Measurements from ENCODE around the gene NAE1. TPM values are rescaled to one million over a fixed set of nuclear protein-coding genes. Genes with fewer than 3 reads are reported as not detected.
A peak's percentile ranks its signal among the peaks of the same experiment; 100 is the strongest.

The NAE1 gene
- total RNA-seq, 1 experiment from 2014 or later: 129 TPM

DNA sequence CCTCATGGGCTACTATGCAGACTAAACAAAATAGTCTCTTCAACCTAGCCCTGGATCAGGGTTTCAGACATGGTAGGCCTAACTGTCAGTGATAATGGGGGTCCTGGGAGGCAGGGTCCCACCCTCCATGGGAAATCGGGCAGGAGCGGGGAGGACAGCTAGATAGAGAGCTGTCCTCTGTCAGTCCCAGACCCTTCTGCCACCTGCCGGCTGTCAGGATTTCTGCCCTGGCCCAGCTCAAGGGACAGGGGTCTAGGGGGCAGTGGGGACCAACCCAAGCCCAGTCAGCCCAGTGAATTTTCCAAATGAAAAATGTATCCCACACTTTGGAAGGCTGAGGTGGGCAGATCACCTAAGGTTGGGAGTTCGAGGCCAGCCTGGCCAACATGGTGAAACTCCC lies 18.8 kb upstream of the NAE1 start:
- no peaks in the 10 kb centered on the region for H3K9me3 Mint-ChIP-seq
- H3K4me1 Mint-ChIP-seq: peaks cover 13% of the 10 kb centered on the region
- DNase-seq (ENCODE audit: low spot score): peak; percentile 32
- no peaks in the 10 kb centered on the region for H3K36me3 Mint-ChIP-seq
- POLR2A ChIA-PET: no interaction called here
- ATAC-seq: peak; percentile 68
- no peak for TF ChIP-seq PRRX2 (CRISPR knock-in tag; IDR thresholded peaks at IDR 0.05)
- TF ChIP-seq, protein P1, sequence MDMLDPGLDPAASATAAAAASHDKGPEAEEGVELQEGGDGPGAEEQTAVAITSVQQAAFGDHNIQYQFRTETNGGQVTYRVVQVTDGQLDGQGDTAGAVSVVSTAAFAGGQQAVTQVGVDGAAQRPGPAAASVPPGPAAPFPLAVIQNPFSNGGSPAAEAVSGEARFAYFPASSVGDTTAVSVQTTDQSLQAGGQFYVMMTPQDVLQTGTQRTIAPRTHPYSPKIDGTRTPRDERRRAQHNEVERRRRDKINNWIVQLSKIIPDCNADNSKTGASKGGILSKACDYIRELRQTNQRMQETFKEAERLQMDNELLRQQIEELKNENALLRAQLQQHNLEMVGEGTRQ (CRISPR knock-in tag; IDR thresholded peaks at IDR 0.05): no peak
- TF ChIP-seq, protein P2, sequence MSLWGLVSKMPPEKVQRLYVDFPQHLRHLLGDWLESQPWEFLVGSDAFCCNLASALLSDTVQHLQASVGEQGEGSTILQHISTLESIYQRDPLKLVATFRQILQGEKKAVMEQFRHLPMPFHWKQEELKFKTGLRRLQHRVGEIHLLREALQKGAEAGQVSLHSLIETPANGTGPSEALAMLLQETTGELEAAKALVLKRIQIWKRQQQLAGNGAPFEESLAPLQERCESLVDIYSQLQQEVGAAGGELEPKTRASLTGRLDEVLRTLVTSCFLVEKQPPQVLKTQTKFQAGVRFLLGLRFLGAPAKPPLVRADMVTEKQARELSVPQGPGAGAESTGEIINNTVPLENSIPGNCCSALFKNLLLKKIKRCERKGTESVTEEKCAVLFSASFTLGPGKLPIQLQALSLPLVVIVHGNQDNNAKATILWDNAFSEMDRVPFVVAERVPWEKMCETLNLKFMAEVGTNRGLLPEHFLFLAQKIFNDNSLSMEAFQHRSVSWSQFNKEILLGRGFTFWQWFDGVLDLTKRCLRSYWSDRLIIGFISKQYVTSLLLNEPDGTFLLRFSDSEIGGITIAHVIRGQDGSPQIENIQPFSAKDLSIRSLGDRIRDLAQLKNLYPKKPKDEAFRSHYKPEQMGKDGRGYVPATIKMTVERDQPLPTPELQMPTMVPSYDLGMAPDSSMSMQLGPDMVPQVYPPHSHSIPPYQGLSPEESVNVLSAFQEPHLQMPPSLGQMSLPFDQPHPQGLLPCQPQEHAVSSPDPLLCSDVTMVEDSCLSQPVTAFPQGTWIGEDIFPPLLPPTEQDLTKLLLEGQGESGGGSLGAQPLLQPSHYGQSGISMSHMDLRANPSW (CRISPR knock-in tag; conservative IDR thresholded peaks at IDR 0.05; ENCODE audit: low read depth): no peak
- TF ChIP-seq, protein P3, sequence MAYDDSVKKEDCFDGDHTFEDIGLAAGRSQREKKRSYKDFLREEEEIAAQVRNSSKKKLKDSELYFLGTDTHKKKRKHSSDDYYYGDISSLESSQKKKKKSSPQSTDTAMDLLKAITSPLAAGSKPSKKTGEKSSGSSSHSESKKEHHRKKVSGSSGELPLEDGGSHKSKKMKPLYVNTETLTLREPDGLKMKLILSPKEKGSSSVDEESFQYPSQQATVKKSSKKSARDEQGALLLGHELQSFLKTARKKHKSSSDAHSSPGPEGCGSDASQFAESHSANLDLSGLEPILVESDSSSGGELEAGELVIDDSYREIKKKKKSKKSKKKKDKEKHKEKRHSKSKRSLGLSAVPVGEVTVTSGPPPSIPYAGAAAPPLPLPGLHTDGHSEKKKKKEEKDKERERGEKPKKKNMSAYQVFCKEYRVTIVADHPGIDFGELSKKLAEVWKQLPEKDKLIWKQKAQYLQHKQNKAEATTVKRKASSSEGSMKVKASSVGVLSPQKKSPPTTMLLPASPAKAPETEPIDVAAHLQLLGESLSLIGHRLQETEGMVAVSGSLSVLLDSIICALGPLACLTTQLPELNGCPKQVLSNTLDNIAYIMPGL (CRISPR knock-in tag; IDR thresholded peaks at IDR 0.05): no peak
- TF ChIP-seq, protein P4, sequence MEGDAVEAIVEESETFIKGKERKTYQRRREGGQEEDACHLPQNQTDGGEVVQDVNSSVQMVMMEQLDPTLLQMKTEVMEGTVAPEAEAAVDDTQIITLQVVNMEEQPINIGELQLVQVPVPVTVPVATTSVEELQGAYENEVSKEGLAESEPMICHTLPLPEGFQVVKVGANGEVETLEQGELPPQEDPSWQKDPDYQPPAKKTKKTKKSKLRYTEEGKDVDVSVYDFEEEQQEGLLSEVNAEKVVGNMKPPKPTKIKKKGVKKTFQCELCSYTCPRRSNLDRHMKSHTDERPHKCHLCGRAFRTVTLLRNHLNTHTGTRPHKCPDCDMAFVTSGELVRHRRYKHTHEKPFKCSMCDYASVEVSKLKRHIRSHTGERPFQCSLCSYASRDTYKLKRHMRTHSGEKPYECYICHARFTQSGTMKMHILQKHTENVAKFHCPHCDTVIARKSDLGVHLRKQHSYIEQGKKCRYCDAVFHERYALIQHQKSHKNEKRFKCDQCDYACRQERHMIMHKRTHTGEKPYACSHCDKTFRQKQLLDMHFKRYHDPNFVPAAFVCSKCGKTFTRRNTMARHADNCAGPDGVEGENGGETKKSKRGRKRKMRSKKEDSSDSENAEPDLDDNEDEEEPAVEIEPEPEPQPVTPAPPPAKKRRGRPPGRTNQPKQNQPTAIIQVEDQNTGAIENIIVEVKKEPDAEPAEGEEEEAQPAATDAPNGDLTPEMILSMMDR (IDR thresholded peaks at IDR 0.05): no peak
- no peak for TF ChIP-seq ZNF219 (CRISPR knock-in tag; IDR thresholded peaks at IDR 0.05; ENCODE audit: borderline replicate concordance)
- no peak for TF ChIP-seq JAZF1 (CRISPR knock-in tag; IDR thresholded peaks at IDR 0.05)
- TF ChIP-seq GTF2I (CRISPR knock-in tag; conservative IDR thresholded peaks at IDR 0.05): no peak
- TF ChIP-seq E2F4 (CRISPR knock-in tag; IDR thresholded peaks at IDR 0.05; ENCODE audit: borderline replicate concordance, low read depth): no peak
- TF ChIP-seq MXD4 (CRISPR knock-in tag; IDR thresholded peaks at IDR 0.05; ENCODE audit: borderline replicate concordance): no peak
- no peak for TF ChIP-seq JUN (CRISPR knock-in tag; IDR thresholded peaks at IDR 0.05)
- no peak for TF ChIP-seq RELA (CRISPR knock-in tag; IDR thresholded peaks at IDR 0.05; ENCODE audit: borderline replicate concordance)
- no peak for TF ChIP-seq ZNF121 (CRISPR knock-in tag; IDR thresholded peaks at IDR 0.05)
- H3K27me3 Mint-ChIP-seq (ENCODE audit: low read depth): peaks cover 40% of the 10 kb centered on the region
- H3K27ac Mint-ChIP-seq: no peak overlapping the region
- H3K4me3 Mint-ChIP-seq: no peak overlapping the region
- CTCF ChIA-PET: interaction anchor here (0.5 to 4.0 kb wide), 12 partner anchors 12 to 241 kb away, joined by 3 to 70 read pairs (median 4); partner anchors contain the start of gene NAE1

DNA sequence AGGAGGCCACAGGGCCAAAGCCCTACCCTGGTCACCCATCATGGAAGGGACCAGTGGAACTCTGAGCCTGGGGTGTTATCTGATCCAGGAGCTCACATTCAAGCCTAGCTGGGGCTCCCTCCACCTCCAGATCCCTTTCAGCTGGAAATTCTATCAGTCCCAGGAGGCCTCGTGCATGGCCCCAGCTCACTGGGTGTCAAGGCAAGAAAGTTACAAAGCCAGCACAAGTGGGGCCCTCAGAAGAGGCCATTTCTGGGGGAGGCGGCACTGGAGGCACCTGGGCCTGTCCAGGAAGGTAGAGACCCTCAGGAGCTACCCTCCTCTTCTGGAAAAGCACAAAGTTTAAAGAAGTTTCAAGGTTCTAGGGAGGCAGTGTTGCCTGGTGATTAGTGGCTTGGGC lies 18.2 kb upstream of the NAE1 start:
- CTCF ChIA-PET: interaction anchor here (0.5 to 4.0 kb wide), 12 partner anchors 13 to 241 kb away, joined by 3 to 70 read pairs (median 6); partner anchors contain the start of gene NAE1
- H3K4me3 Mint-ChIP-seq: no peak overlapping the region
- no peak overlapping the region for H3K27ac Mint-ChIP-seq
- H3K4me1 Mint-ChIP-seq: peaks cover 13% of the 10 kb centered on the region
- H3K9me3 Mint-ChIP-seq: no peaks in the 10 kb centered on the region
- ATAC-seq (no peak), DNase-seq (ENCODE audit: low spot score) (no peak)
- peaks cover 44% of the 10 kb centered on the region for H3K27me3 Mint-ChIP-seq (ENCODE audit: low read depth)
- POLR2A ChIA-PET: no interaction called here
- TF ChIP-seq MXD4 (CRISPR knock-in tag; IDR thresholded peaks at IDR 0.05; ENCODE audit: borderline replicate concordance) (no peak), TEAD1 (CRISPR knock-in tag; IDR thresholded peaks at IDR 0.05) (no peak), SP1 (CRISPR knock-in tag; conservative IDR thresholded peaks at IDR 0.05) (no peak)
- no peaks in the 10 kb centered on the region for H3K36me3 Mint-ChIP-seq
